T-helper 9 cell (primary cell): ENCODE measurements around the gene BRAF.
"Not testable (repeated sequence)": the region's sequence is repeated elsewhere in the genome, so short reads cannot be mapped to it uniquely, and the experiment has no call there.

ENCODE experiments used
- DNase-seq: peaks from one replicate; pipeline ENCODE4 v3.0.0-alpha.2; 2020
- total RNA-seq, 2 donors: gene quantifications; one replicate each; lab custom pipeline; 2026; lab: John Stamatoyannopoulos, UW

Gene BRAF
- total RNA-seq = 101 to 124 reads per million in 2 donors

- peak; percentile 98 for DNase-seq
These were observed at the start of gene BRAF for GRCh38 chr7:140924821-140925421. BRAF (minus strand) TSS chr7:140924929; CDS start chr7:140924703, 226 bp downstream.

- DNase-seq = no peak
These were observed 48.4 kb upstream of the BRAF start for GRCh38 chr7:140972876-140973829.

- no peak for DNase-seq
These were observed 47.6 kb upstream of the BRAF start for GRCh38 chr7:140972344-140972743.

GRCh38 chr7:140967438-140967837 is 42.7 kb upstream of the BRAF start:
- DNase-seq = no peak

GRCh38 chr7:140966561-140967233 is 42.0 kb upstream of the BRAF start:
- DNase-seq = no peak

- DNase-seq = no peak
These were observed 36.4 kb upstream of the BRAF start for GRCh38 chr7:140961117-140961516.

GRCh38 chr7:140956997-140957396 is 32.3 kb upstream of the BRAF start:
- DNase-seq = not testable (repeated sequence)

GRCh38 chr7:140945940-140946339 is 21.2 kb upstream of the BRAF start:
- no peak for DNase-seq

- not testable (repeated sequence) for DNase-seq
These were observed 17.5 kb upstream of the BRAF start for GRCh38 chr7:140942242-140942641.

- no peak for DNase-seq
These were observed 16.2 kb upstream of the BRAF start for GRCh38 chr7:140940898-140941297.

- DNase-seq = no peak
These were observed 13.1 kb upstream of the BRAF start for GRCh38 chr7:140937702-140938264.

GRCh38 chr7:140928491-140929309 is 4.0 kb upstream of the BRAF start:
- DNase-seq = no peak

GRCh38 chr7:140927945-140928344 is 3.2 kb upstream of the BRAF start:
- DNase-seq = not testable (repeated sequence)

GRCh38 chr7:140927351-140927750 is 2.6 kb upstream of the BRAF start:
- no peak for DNase-seq

GRCh38 chr7:140926021-140926817 is 1.5 kb upstream of the BRAF start:
- no peak for DNase-seq

GRCh38 chr7:140924019-140924820 is 509 bp downstream of the BRAF start:
- DNase-seq = peak; percentile 69

- no peak for DNase-seq
These were observed 1.2 kb downstream of the BRAF start for GRCh38 chr7:140923358-140924006.

GRCh38 chr7:140922741-140923345 is 1.9 kb downstream of the BRAF start:
- DNase-seq = no peak

- no peak for DNase-seq
These were observed 4.0 kb downstream of the BRAF start for GRCh38 chr7:140920745-140921144.
